GM13976 (cell line): ENCODE results near the gene GPR87.

Source experiments
- DNase-seq: peaks from one replicate; pipeline ENCODE4 v3.0.0; 2012; ENCODE audit warnings: low spot score
- in situ Hi-C: fragments of 300-500 bp; cut with MboI; formaldehyde crosslinking; loops from one replicate; pipeline ENCODE4 v1.12.0; 2022; ENCODE audit warnings: low sequenced_read_pairs, mixed read lengths, inconsistent platforms; ENCODE audit not compliant: unreplicated experiment
- TF ChIP-seq, protein P1 (sequence below): IDR thresholded peaks from 2 replicates; pipeline ENCODE4 v1.5.1; 2012; ENCODE audit warnings: borderline replicate concordance, mild to moderate bottlenecking; ENCODE audit not compliant: insufficient read depth; ENCODE audit errors: extremely low read depth, missing control alignments, control extremely low read depth

The GPR87 gene

GRCh38 chr3:151296226-151296625, 20.4 kb downstream of the GPR87 start:
- TF ChIP-seq, protein P1, sequence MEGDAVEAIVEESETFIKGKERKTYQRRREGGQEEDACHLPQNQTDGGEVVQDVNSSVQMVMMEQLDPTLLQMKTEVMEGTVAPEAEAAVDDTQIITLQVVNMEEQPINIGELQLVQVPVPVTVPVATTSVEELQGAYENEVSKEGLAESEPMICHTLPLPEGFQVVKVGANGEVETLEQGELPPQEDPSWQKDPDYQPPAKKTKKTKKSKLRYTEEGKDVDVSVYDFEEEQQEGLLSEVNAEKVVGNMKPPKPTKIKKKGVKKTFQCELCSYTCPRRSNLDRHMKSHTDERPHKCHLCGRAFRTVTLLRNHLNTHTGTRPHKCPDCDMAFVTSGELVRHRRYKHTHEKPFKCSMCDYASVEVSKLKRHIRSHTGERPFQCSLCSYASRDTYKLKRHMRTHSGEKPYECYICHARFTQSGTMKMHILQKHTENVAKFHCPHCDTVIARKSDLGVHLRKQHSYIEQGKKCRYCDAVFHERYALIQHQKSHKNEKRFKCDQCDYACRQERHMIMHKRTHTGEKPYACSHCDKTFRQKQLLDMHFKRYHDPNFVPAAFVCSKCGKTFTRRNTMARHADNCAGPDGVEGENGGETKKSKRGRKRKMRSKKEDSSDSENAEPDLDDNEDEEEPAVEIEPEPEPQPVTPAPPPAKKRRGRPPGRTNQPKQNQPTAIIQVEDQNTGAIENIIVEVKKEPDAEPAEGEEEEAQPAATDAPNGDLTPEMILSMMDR: no peak
- in situ Hi-C loops: no loop called here
- no peak for DNase-seq

GRCh38 chr3:151293127-151293526, 23.5 kb downstream of the GPR87 start:
- in situ Hi-C loops: no loop called here
- TF ChIP-seq, protein P1: no peak
- no peak for DNase-seq

- in situ Hi-C loops: no loop called here
Observed at GRCh38 chr3:151290673-151291072, 25.9 kb downstream of the GPR87 start.

GRCh38 chr3:151289445-151289844, 27.2 kb downstream of the GPR87 start:
- no peak for DNase-seq
- in situ Hi-C loops: no loop called here
- TF ChIP-seq, protein P1: no peak

More at GRCh38 chr3:151290673-151291072, 25.9 kb downstream of the GPR87 start:
- DNase-seq: no peak
- TF ChIP-seq, protein P1: no peak

DNA sequence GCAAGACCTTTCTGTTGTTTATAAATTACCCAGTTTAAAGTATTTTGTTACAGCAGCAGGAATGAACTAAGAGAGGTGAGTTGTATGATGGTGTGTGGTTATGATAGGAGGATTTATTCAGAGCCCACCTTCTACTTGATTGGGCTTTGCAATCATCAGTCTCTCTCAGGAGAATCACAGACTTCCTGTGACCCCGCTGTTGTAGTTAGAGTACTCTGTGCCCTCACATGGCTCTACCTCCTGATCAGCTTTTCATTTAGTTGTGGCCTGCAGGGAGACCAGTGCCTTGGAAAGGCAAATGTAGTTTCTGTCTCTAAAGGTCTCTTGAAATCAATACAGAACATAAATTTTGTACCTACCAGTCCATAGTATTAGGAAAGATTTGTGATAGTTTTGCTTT, 30.7 kb downstream of the GPR87 start:
- TF ChIP-seq, protein P1: no peak
- in situ Hi-C loops: no loop called here
- DNase-seq: no peak

- no peak for DNase-seq
- in situ Hi-C loops: loop anchor here (5.0 kb wide), 2 partner anchors 57 to 117 kb away; no protein-coding TSS in a partner anchor
Observed at GRCh38 chr3:151283907-151284461, 32.6 kb downstream of the GPR87 start.

More at GRCh38 chr3:151283907-151284461, 32.6 kb downstream of the GPR87 start:
- TF ChIP-seq, protein P1: no peak
